Loucy (cell line): Measurements from ENCODE around the gene SRGAP1.

Source experiments
- H2AFZ ChIP-seq: fragments of 200-600 bp; sonication (generic); 2 replicates; pipeline ENCODE4 v1.6.0; 2016; ENCODE audit warnings: antibody characterized with exemption, mild to moderate bottlenecking, low read length, moderate library complexity
- H3F3A ChIP-seq: fragments of 200-600 bp; 2 replicates; pipeline ENCODE4 v1.6.0; 2016; ENCODE audit warnings: antibody characterized with exemption, low read depth, mild to moderate bottlenecking
- H3K27me3 ChIP-seq: fragments of 200-600 bp; sonication (generic); 2 replicates; pipeline ENCODE4 v1.6.1; 2014; ENCODE audit warnings: low read length, mild to moderate bottlenecking; ENCODE audit not compliant: insufficient read depth, poor library complexity, severe bottlenecking
- H3K36me3 ChIP-seq: fragments of 200-600 bp; sonication (generic); 2 replicates; pipeline ENCODE4 v1.6.1; 2016; ENCODE audit warnings: low read length; ENCODE audit not compliant: insufficient read depth
- H3K4me1 ChIP-seq: fragments of 200-600 bp; sonication (generic); 2 replicates; pipeline ENCODE4 v1.5.1; 2014; ENCODE audit warnings: low read length, mild to moderate bottlenecking; ENCODE audit not compliant: insufficient read depth, poor library complexity, severe bottlenecking
- H3K4me2 ChIP-seq: fragments of 200-600 bp; sonication (generic); 2 replicates; pipeline ENCODE4 v1.6.0; 2014; ENCODE audit warnings: antibody characterized with exemption, low read length, low read depth, mild to moderate bottlenecking; ENCODE audit not compliant: poor library complexity, severe bottlenecking
- H3K4me3 ChIP-seq: fragments of 200-600 bp; sonication (generic); 2 replicates; pipeline ENCODE4 v1.5.1; 2014; ENCODE audit warnings: low read length, mild to moderate bottlenecking, mixed read lengths; ENCODE audit not compliant: poor library complexity, severe bottlenecking
- H3K79me2 ChIP-seq: fragments of 200-600 bp; sonication (generic); 2 replicates; pipeline ENCODE4 v1.6.1; 2014; ENCODE audit warnings: low read length; ENCODE audit not compliant: insufficient read depth
- H3K9ac ChIP-seq: fragments of 200-600 bp; sonication (generic); 2 replicates; pipeline ENCODE4 v1.6.0; 2014; ENCODE audit warnings: mild to moderate bottlenecking, low read depth, low read length, moderate library complexity; ENCODE audit not compliant: poor library complexity, severe bottlenecking
- H3K9me2 ChIP-seq: fragments of 200-600 bp; sonication (generic); replicated peaks from 2 replicates; pipeline ENCODE4 v1.6.1; 2016; ENCODE audit warnings: low read depth, low read length, mixed read lengths
- H3K9me3 ChIP-seq: fragments of 200-600 bp; sonication (generic); 2 replicates; pipeline ENCODE4 v1.6.1; 2014; ENCODE audit warnings: mild to moderate bottlenecking, antibody characterized with exemption, low read length, low read depth; ENCODE audit not compliant: insufficient read depth
- H4K20me1 ChIP-seq: fragments of 200-600 bp; sonication (generic); 2 replicates; pipeline ENCODE4 v1.6.0; 2014; ENCODE audit warnings: antibody characterized with exemption, low read length, mild to moderate bottlenecking; ENCODE audit not compliant: insufficient read depth, poor library complexity, severe bottlenecking
- EZH2phosphoT487 ChIP-seq: fragments of 200-600 bp; IDR thresholded peaks from 2 replicates; pipeline ENCODE4 v1.6.1; 2018; ENCODE audit warnings: antibody characterized with exemption, mild to moderate bottlenecking, moderate library complexity, borderline replicate concordance
- TF ChIP-seq, protein P1 (sequence below): fragments of 200-600 bp; sonication (generic); conservative IDR thresholded peaks from 2 replicates; pipeline ENCODE4 v1.5.1; 2014; ENCODE audit warnings: mild to moderate bottlenecking, antibody characterized with exemption, low read length

SRGAP1 gene

GRCh38 chr12:63808631-63809030 is 35.9 kb upstream of the SRGAP1 start:
- no peaks in the 10 kb centered on the region for H3K9me3 ChIP-seq
- H3K36me3 ChIP-seq: no peaks in the 10 kb centered on the region
- TF ChIP-seq, protein P1, sequence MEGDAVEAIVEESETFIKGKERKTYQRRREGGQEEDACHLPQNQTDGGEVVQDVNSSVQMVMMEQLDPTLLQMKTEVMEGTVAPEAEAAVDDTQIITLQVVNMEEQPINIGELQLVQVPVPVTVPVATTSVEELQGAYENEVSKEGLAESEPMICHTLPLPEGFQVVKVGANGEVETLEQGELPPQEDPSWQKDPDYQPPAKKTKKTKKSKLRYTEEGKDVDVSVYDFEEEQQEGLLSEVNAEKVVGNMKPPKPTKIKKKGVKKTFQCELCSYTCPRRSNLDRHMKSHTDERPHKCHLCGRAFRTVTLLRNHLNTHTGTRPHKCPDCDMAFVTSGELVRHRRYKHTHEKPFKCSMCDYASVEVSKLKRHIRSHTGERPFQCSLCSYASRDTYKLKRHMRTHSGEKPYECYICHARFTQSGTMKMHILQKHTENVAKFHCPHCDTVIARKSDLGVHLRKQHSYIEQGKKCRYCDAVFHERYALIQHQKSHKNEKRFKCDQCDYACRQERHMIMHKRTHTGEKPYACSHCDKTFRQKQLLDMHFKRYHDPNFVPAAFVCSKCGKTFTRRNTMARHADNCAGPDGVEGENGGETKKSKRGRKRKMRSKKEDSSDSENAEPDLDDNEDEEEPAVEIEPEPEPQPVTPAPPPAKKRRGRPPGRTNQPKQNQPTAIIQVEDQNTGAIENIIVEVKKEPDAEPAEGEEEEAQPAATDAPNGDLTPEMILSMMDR: no peak
- TF ChIP-seq EZH2phosphoT487: no peak
- H3K4me1 ChIP-seq: no peaks in the 10 kb centered on the region
- H3K9ac ChIP-seq: no peak overlapping the region
- H3K27me3 ChIP-seq: no peaks in the 10 kb centered on the region
- no peaks in the 10 kb centered on the region for H3F3A ChIP-seq
- no peak overlapping the region for H3K4me3 ChIP-seq
- no peaks in the 10 kb centered on the region for H4K20me1 ChIP-seq
- no peaks in the 10 kb centered on the region for H3K79me2 ChIP-seq
- no peaks in the 10 kb centered on the region for H3K9me2 ChIP-seq
- no peak overlapping the region for H2AFZ ChIP-seq
- H3K4me2 ChIP-seq: no peak overlapping the region

- Histone ChIP-seq H4K20me1 (no peaks in the 10 kb centered on the region), H3K9me2 (no peaks in the 10 kb centered on the region), H3K79me2 (no peaks in the 10 kb centered on the region), H3K9ac (no peak overlapping the region), H3K4me3 (no peak overlapping the region), H3K27me3 (no peaks in the 10 kb centered on the region), H3K9me3 (no peaks in the 10 kb centered on the region), H3K4me2 (no peak overlapping the region), H2AFZ (no peak overlapping the region), H3K4me1 (peaks cover 8% of the 10 kb centered on the region), H3K36me3 (no peaks in the 10 kb centered on the region), H3F3A (no peaks in the 10 kb centered on the region)
- TF ChIP-seq, protein P1: no peak
- TF ChIP-seq EZH2phosphoT487: no peak
Observed at GRCh38 chr12:63809566-63809965, 34.9 kb upstream of the SRGAP1 start.

- Histone ChIP-seq H3K27me3 (no peaks in the 10 kb centered on the region), H3K9ac (no peak overlapping the region), H3K9me3 (no peaks in the 10 kb centered on the region), H3K4me1 (peaks cover 20% of the 10 kb centered on the region), H3K4me3 (no peak overlapping the region), H2AFZ (no peak overlapping the region), H3K79me2 (no peaks in the 10 kb centered on the region), H3K36me3 (no peaks in the 10 kb centered on the region), H3K4me2 (no peak overlapping the region), H4K20me1 (no peaks in the 10 kb centered on the region), H3K9me2 (no peaks in the 10 kb centered on the region), H3F3A (no peaks in the 10 kb centered on the region)
- TF ChIP-seq EZH2phosphoT487: no peak
- TF ChIP-seq, protein P1: no peak
Observed at GRCh38 chr12:63811334-63811733, 33.2 kb upstream of the SRGAP1 start.
